Measurements from ENCODE around the gene CINP. TPM values are rescaled to one million over a fixed set of nuclear protein-coding genes. Genes with fewer than 3 reads are reported as not detected.

CINP gene
- total and polyA plus RNA-seq, 2 experiments from 2014 or later = 54.0 to 63.1 TPM

- DNase-seq (ENCODE audit: low spot score) (no peak), ATAC-seq (no peak)
- no peaks in the 10 kb centered on the region for H3K9me2 ChIP-seq (ENCODE audit: insufficient read depth)
- H3K27me3 Mint-ChIP-seq (ENCODE audit: insufficient read depth, low read depth, poor library complexity) = peaks cover 41% of the 10 kb centered on the region
- H3K4me3 ChIP-seq = peak overlapping the region; percentile 85; the same call in 1 of the 2 replicates
- 0 out of 3 replicates have a peak, but pooled peaks cover 5% of the 10 kb centered on the region for H3K9me3 Mint-ChIP-seq
- H3K4me2 ChIP-seq = peak overlapping the region; percentile 76
- peaks cover 29% of the 10 kb centered on the region for H3K27me3 ChIP-seq (ENCODE audit: insufficient read depth)
- no peaks in the 10 kb centered on the region; the same call in 2 of the 3 replicates for H3K36me3 Mint-ChIP-seq (ENCODE audit: low read depth)
- TF ChIP-seq CTCF (conservative IDR thresholded peaks at IDR 0.05; ENCODE audit: low read depth in 2 of 2) = no peak
- no peak for TF ChIP-seq POLR2AphosphoS5 (IDR thresholded peaks at IDR 0.05; ENCODE audit: low read depth)
- no peak for TF ChIP-seq ZNF462 (CRISPR knock-in tag; IDR thresholded peaks at IDR 0.05)
- no peak for TF ChIP-seq ETS1 (IDR thresholded peaks at IDR 0.05)
- no peak for TF ChIP-seq EZH2phosphoT487 (IDR thresholded peaks at IDR 0.05; ENCODE audit: unreplicated experiment)
- no peak for TF ChIP-seq STAT1 (IDR thresholded peaks at IDR 0.05; ENCODE audit: unreplicated experiment)
- no peak for TF ChIP-seq REST (IDR thresholded peaks at IDR 0.05; ENCODE audit: unreplicated experiment)
- TF ChIP-seq ZNF114 (CRISPR knock-in tag; IDR thresholded peaks at IDR 0.05) = no peak
- TF ChIP-seq CREB1 (CRISPR knock-in tag; IDR thresholded peaks at IDR 0.05; ENCODE audit: low read depth) = no peak
- no peak for TF ChIP-seq JUNB (IDR thresholded peaks at IDR 0.05; ENCODE audit: unreplicated experiment)
- TF ChIP-seq NANOG (IDR thresholded peaks at IDR 0.05; ENCODE audit: borderline replicate concordance) = no peak
- no peak for TF ChIP-seq EZH2 (IDR thresholded peaks at IDR 0.05; ENCODE audit: low read depth, unreplicated experiment)
- no peak for TF ChIP-seq ZNF331 (CRISPR knock-in tag; IDR thresholded peaks at IDR 0.05; ENCODE audit: low read depth)
- no peak overlapping the region for H3K27ac ChIP-seq (ENCODE audit: low read depth)
- no peaks in the 10 kb centered on the region for H3K79me2 ChIP-seq (replicated peaks; ENCODE audit: insufficient read depth)
- peaks cover 22% of the 10 kb centered on the region for H3K4me1 ChIP-seq (ENCODE audit: insufficient read depth)
- H3K4me1 Mint-ChIP-seq = peaks cover 22% of the 10 kb centered on the region
- H3K36me3 ChIP-seq (ENCODE audit: insufficient read depth) = no peaks in the 10 kb centered on the region
- H4K20me1 ChIP-seq (replicated peaks; ENCODE audit: insufficient read depth) = no peaks in the 10 kb centered on the region
- H3K27ac Mint-ChIP-seq = no peak overlapping the region
- H3F3A ChIP-seq (replicated peaks; ENCODE audit: low read depth) = peaks cover 17% of the 10 kb centered on the region
- H2AFZ ChIP-seq = no peak overlapping the region
- peak overlapping the region; percentile 75 for H3K4me3 Mint-ChIP-seq
These were observed 47.6 kb downstream of the CINP start for GRCh38 chr14:102315121-102315520.
